NCI-H1092 (cell line): ENCODE data around the gene ZNF697.
"Not testable (repeated sequence)": the region's sequence is repeated elsewhere in the genome, so short reads cannot be mapped to it uniquely, and the experiment has no call there.

ENCODE experiments used
- DNase-seq: peaks from one replicate; lab custom pipeline; 2025; lab: John Stamatoyannopoulos, UW

ZNF697 gene

DNA sequence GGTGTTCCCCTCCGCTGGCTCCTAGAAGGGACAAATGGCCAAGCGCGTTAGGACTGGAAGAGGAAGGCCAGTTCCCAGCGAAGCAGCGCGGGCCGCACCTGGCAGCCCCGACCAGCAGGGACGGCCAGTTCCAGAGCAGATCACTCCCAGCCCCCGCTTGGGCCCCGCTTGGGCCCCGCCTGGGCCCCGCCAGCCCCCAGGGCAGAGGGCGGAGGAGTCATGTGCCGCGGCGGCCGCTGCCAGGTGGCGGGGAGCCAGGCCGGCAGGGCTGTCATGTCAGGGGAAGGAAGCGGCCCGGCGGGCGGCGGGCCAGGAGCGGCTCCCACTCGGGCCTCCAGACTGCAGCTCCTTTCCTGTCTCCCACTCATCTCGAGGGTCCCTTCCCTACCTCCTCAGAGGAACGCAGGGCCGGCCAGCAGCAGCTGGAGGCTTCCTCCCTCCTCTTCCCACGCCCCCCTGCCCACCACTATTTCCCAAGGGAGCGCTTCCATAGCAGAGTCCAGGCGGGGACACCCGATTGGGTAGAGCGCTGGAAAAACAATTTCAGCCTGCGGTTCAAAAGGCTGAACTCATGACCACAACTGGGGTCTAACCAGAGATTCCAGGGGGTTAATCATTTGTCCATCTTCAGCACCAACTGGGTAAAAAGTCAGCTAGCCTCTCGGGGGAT, 16.5 kb downstream of the ZNF697 start:
- peak; percentile 63 for DNase-seq

DNA sequence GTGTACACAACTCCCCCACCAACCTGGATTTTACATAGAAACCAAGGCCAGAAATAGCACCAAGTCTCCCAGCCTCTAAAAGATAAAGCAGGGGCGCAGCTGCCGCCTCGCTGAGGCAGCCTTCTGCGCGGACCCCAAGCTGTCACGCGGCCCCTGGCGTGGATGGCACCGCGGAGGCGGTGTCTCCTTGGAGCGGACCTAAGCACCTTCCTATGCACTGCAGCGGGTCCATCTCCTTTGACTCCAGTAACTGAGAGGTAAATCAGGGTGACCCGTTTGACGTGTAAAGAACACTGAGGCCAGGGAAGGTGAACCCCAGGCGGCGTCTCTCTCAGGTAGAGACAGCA, 17.0 kb downstream of the ZNF697 start:
- no peak for DNase-seq

DNA sequence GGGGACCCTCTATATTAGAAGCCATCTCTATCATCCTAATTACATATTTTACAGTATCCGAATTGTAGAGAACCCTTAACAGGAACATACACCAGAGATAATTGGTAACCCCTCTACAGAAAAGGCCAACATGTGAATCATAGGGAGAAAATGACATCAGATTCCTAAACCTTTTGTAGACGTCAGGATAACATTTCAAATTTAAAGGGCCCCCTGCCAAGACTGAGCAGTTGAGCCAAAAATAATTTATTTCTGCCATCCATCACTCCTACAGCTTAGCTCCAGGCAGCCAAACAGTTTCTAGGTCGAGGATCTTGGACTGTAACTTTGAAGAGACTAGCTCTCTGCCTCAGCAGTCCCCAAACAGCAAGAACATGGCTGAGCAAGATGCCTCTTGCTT, 21.2 kb downstream of the ZNF697 start:
- DNase-seq, result no peak

DNA sequence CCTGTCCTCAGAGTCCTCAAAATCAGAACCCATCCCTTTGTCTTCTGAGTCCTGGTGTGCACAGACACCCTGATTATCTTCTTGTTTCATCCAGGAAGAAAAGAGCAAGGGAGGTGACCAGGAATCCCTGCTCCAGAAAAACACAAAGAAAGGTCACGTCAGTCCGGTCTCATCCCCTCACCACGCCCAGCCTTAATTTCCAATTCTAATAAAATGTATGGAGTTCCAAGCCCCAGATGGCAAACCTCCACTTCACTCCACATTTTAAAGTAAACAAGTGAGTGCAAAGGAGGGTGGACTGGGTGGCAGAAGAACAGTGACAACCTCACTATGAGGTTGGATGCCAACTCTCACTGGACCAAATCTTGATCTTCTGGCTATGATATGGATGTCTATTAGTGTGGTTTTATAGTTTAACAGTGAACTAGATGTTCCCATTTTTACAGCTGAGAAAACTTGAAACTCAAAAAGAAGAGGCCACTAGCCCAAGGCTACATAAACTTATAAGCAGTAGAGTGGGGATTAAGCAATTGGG, 22.0 kb downstream of the ZNF697 start:
- DNase-seq, result no peak

DNA sequence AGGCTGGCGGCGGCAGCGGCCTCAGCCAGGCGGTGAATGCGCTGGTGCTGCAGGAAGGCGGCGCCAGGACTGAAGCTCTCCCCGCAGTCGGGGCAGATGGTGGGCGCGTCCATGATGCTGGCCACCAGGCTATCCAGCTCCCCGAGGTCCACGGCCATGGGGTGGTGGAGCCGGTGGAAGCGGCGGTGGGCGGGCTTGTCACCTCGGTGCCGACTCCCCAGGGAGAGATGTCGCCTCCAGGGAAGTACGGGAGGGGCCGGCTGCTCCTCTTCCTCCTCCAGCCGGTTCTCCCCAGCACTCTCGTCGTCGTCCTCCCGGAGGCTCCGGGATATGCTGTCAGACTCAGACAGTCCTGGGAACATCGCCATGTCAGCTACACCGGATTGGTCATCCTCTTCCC, 24.4 kb downstream of the ZNF697 start:
- DNase-seq, result no peak

GRCh38 chr1:119623193-119623515, 24.9 kb downstream of the ZNF697 start:
- DNase-seq, result no peak

DNA sequence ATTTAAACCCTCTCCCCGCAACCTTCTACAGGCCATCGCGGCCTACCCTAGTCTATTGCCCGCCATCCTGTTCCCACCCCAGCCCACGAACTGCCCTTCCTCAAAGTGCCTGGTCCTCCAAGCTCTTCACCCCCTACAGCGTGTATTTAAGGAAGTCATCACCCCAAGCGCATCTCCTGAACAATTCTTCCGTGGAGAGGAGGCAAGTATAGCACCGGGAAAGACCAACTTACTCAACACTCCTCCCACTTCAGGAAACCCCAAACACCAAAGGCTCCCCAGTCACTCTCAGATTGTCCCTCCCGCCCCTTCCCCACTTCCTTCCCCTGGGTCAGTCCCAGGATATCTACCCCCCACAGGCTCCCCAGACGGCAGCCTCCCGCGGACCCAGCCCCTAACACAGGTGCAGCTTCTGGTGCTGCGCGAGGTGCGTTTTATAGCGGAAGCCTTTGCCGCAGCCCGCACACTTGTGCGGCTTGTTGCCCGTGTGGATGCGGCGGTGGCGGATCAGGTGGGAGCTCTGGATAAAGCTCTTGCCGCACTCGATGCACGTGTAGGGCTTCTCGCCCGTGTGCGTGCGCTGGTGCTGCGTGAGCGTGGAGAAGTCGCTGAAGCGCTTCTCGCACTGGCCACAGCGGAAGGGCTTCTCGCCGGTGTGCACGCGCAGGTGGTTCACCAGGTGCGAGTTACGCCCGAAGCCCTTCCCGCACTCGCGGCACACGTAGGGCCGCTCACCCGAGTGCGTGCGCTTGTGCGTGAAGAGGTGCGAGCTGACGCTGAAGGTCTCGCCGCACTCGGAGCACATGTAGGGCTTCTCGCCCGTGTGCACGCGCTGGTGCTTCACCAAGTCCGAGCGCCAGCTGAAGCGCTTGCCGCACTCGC, 25.5 kb downstream of the ZNF697 start:
- no peak for DNase-seq

- no peak for DNase-seq
These were observed 26.4 kb downstream of the ZNF697 start for GRCh38 chr1:119621705-119622104.

DNA sequence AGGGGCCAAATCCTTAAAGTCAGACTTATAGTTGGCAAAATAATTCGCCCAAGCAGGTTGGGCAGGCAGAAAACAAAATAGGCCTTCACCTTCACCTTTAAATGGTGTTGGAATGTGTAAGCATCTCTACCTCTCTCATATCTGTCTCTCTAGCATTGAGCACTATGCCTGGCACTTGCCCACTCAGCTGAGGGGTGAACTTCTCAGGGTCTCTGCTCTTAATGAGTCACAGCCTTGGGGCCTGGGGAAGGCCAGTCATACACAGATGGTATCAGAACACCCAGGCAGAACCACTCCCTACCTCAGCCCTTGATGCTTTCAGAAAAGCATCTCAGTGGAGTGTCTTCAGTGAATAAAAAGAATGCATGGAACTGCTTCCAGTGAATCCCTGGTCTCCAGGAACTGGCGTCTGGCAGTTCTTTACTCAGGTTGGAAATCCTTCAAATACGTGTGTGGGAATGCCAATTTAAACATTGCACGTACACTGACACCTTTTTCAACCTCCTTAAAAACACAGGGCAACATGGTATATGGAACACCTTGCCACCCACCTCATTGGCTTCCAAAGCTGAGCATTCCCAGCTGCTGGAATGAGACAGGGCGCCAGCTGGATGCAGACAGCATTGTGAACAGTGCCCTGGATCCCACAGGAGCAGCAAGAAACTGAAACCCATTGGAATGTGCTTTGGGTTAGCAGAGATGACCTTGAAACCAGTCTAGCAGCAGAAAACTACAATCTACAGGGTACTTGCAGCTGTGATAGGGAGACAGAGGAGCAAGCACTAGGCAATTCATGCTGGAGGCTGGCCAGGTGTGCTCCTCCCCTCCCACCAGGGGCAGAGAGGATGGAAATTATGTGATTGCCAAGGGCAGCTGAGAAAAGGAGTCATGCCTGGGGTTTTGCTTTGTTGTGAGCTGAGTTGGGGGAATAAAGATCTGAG, 30.0 kb downstream of the ZNF697 start:
- no peak for DNase-seq

DNA sequence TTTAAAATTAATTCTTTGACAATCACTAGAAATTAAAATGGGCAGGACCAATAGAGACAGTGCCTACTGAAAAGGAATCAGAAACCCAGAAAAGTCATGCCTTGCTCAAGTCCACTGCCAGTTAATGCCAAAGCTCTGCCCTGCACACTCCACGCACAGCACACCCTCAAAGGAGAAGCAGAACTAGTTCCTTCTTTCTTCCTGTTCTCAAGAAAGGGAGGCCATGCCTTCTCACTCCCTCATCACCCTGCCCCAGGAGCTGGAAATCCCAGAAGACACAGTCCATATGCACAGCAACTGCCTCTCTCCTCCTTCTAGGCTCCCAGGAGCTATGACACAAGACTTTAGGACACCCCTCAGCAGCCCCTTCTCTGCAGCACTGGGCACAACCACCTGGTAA, 31.3 kb downstream of the ZNF697 start:
- DNase-seq, result not testable (repeated sequence)

GRCh38 chr1:119615100-119615499, 33.0 kb downstream of the ZNF697 start:
- DNase-seq, result not testable (repeated sequence)

DNA sequence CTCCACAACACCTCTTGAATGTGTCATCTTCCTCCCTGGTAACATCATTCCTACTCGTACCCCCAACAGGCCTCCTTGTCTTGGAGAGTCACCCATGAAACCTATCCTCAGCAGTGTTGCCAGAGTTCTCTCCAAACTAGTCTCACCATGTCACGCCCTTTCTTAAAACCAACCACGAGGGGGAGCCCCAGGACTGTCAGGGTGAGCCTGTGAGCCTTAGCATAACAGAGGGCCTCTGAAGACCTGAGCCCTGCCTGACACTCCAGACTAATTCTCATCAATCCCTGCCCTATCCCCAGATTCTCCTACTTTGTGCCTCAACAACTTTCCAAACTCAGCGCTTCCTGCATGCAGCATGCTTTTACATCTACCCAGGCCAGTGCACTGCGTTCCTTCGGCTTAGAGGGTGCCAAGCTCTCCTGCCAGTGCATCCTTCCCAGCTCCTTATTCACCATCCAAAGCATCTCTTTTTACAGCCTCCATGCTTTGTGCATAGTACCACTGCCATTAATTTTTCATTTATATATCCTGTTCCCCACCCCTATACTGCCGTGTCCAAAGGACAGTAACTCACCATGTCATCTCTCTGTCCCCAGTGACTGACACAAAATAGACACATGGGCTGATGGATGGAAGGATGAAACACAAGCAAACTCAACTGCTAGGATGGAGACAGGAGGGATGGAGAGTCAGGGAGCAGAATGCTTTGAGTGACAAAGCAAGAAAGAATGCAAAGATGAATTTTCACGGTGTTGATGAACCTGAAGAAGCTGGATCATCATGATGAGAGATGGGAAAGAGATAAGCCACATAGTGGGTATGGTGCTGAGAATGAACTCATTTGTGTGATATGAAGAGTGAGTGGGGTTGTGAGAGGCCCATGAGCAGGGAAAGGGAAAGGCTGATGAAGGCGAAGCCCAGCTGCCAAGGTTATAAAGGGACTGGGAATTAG, 34.0 kb downstream of the ZNF697 start:
- peak; percentile 67 for DNase-seq

DNA sequence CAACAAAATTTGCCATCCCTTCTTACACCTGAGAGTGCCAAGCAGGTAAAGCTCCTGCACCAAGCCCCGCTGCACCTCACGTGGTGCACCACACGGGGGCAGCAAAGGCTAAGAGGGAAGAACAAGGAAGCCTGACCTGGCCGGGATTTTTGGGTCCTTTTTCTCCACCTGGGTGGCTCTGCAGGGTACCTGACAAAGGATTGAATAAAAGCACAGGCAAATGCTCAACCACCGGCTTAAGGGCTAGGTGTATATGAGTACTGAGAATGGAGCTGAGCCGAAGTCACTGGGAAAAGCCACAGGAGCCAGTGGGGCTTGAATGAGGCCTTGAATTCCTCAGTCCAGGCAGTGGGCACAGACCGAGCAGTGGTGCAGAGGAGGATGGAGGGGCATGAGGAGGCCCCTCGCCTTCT, 36.4 kb downstream of the ZNF697 start:
- peak; percentile 64 for DNase-seq

- DNase-seq, result not testable (repeated sequence)
These were observed 39.2 kb downstream of the ZNF697 start for GRCh38 chr1:119608816-119609215.

DNA sequence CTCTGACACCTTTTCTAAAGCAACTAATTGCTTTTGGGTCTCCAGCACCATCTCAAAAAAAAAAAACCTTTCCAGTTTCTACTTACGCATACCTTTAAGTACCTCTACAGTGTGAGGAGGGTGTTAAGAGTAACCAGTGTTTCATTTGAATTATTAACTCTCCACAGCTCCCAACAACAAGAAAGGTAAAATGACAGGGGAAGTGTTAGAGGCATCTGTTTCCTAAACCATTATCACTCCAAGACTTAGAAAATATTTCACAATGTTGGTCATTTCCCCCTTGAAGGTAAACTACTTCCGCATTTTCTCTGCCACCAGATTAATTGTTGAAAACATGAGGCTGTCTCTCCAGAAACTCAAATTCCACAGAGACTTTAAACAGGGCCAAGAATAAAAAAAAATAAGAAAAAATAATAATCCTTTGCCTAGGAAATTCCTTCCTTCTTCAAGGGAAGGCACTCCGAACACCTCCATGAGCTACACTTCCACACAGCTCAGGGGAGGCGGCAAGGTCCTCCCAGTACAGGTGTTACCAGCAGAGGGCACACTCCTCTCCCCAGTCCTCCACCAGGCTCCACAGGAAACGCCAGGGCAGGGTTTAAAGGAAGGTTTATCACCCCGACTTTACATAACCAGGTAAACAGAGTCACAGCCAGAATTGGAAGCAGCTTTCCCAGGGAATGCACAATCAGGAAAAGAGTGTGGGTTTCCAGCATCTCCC, 40.8 kb downstream of the ZNF697 start:
- DNase-seq, result not testable (repeated sequence)

- no peak for DNase-seq
These were observed 41.7 kb downstream of the ZNF697 start for GRCh38 chr1:119606394-119606793.

GRCh38 chr1:119605686-119606085, 42.4 kb downstream of the ZNF697 start:
- DNase-seq, result no peak

DNA sequence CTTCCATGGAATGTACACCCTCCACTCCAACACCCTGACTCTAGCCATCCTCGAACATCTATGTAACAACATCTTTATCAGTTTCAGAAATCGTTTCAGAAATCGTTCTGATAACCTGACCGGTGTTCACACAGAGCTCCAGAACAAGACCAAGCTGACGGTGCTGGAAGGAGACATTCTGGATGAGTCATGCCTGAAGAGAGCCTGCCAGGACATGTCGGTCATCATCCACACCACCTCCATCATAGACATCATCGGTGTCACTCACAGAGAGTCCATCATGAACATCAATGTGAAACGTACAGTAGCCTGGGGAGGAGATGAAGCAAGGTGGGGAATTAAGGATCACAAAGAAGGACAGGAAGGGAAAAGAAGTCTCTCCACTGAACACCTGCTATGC, 43.0 kb downstream of the ZNF697 start:
- DNase-seq, result not testable (repeated sequence)

GRCh38 chr1:119603695-119604094, 44.4 kb downstream of the ZNF697 start:
- no peak for DNase-seq

DNA sequence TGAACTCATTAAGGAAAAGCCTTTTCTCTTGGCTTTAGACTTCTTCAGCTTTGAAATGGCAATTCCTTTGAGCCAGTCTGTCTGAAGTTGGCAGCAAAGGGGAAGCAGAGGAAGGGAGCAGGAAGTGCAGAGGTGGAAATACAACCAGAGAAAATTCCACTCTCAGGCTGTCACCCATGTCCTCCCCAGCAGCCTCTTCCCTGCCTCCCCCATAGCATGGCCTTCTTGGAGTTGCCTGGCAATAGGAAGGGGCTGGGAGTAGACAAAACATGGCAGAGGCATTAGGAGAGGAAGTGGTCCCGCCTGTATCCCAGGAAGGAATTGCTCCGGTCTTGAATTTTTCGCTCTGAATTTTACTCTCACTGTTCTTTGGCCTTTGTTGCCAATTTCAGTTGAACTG, 44.8 kb downstream of the ZNF697 start:
- DNase-seq, result not testable (repeated sequence)
